Endothelial cell (in vitro differentiated cells): ENCODE measurements around the gene ADCY9. TPM values are rescaled to one million over a fixed set of nuclear protein-coding genes. Genes with fewer than 3 reads are reported as not detected.
"Not testable (repeated sequence)": the region's sequence is repeated elsewhere in the genome, so short reads cannot be mapped to it uniquely, and the experiment has no call there.

Experiments used
- DNase-seq: peaks from one replicate; pipeline ENCODE4 v3.0.0; 2021; ENCODE audit warnings: low spot score
- H3K27ac Mint-ChIP-seq: one replicate; pipeline ENCODE4 v1.8.0; 2021; ENCODE audit warnings: mixed read lengths, inconsistent platforms; ENCODE audit not compliant: unreplicated experiment
- H3K27me3 Mint-ChIP-seq: one replicate; pipeline ENCODE4 v1.8.0; 2021; ENCODE audit warnings: mild to moderate bottlenecking, moderate library complexity, mixed read lengths, inconsistent platforms; ENCODE audit not compliant: unreplicated experiment
- H3K36me3 Mint-ChIP-seq: one replicate; pipeline ENCODE4 v1.8.0; 2021; ENCODE audit warnings: mild to moderate bottlenecking, low read depth, mixed read lengths, inconsistent platforms; ENCODE audit not compliant: unreplicated experiment
- H3K4me1 Mint-ChIP-seq: one replicate; pipeline ENCODE4 v1.8.0; 2021; ENCODE audit warnings: mild to moderate bottlenecking, mixed read lengths, inconsistent platforms; ENCODE audit not compliant: unreplicated experiment
- H3K4me3 Mint-ChIP-seq: one replicate; pipeline ENCODE4 v1.8.0; 2021; ENCODE audit warnings: mild to moderate bottlenecking, mixed read lengths, inconsistent platforms; ENCODE audit not compliant: unreplicated experiment
- H3K9me3 Mint-ChIP-seq: one replicate; pipeline ENCODE4 v1.8.0; 2021; ENCODE audit warnings: mixed read lengths, inconsistent platforms; ENCODE audit not compliant: unreplicated experiment
- CTCF ChIP-seq: fragments of 200-600 bp; sonication (generic); IDR thresholded peaks from one replicate; pipeline ENCODE4 v1.5.0; 2021; ENCODE audit warnings: antibody characterized with exemption; ENCODE audit not compliant: unreplicated experiment
- total RNA-seq: library from RNA; stranded (reverse); fragmentation: NEBNext Ultra II Directional; extraction: Animal tissue kit (Norgen Biotek cat#: 25700); gene quantifications from one replicate; pipeline ENCODE4 v1.2.1, GENCODE V29; 2021; ENCODE audit not compliant: unreplicated experiment

The ADCY9 gene
- total RNA-seq, 1 donor from 2014 or later, result 3.3 TPM

- Mint-ChIP-seq H3K27me3 (no peaks in the 10 kb centered on the region), H3K4me1 (peaks cover 6% of the 10 kb centered on the region), H3K27ac (no peak overlapping the region), H3K36me3 (peaks cover 3% of the 10 kb centered on the region), H3K9me3 (no peaks in the 10 kb centered on the region), H3K4me3 (no peak overlapping the region)
- no peak for TF ChIP-seq CTCF
- no peak for DNase-seq
Measured at GRCh38 chr16:3963886-3964685, 152.2 kb downstream of the ADCY9 start.

GRCh38 chr16:3963203-3963602, 153.0 kb downstream of the ADCY9 start:
- Mint-ChIP-seq H3K27ac (no peak overlapping the region), H3K27me3 (no peaks in the 10 kb centered on the region), H3K9me3 (no peaks in the 10 kb centered on the region), H3K4me1 (peaks cover 6% of the 10 kb centered on the region), H3K4me3 (no peak overlapping the region), H3K36me3 (peaks cover 3% of the 10 kb centered on the region)
- no peak for DNase-seq
- TF ChIP-seq CTCF, result no peak

GRCh38 chr16:3961449-3961849, 154.8 kb downstream of the ADCY9 start:
- Mint-ChIP-seq H3K4me1 (peaks cover 6% of the 10 kb centered on the region), H3K36me3 (peaks cover 3% of the 10 kb centered on the region), H3K27me3 (peaks cover 3% of the 10 kb centered on the region), H3K27ac (no peak overlapping the region), H3K9me3 (no peaks in the 10 kb centered on the region), H3K4me3 (no peak overlapping the region)
- no peak for TF ChIP-seq CTCF
- no peak for DNase-seq

- not testable (repeated sequence) for H3K36me3 Mint-ChIP-seq, H3K27ac Mint-ChIP-seq, H3K9me3 Mint-ChIP-seq, H3K4me1 Mint-ChIP-seq, H3K27me3 Mint-ChIP-seq, H3K4me3 Mint-ChIP-seq, DNase-seq
Measured at GRCh38 chr16:3959926-3960590, 156.2 kb downstream of the ADCY9 start.

GRCh38 chr16:3959148-3959547, 157.1 kb downstream of the ADCY9 start:
- TF ChIP-seq CTCF, result no peak
- Mint-ChIP-seq H3K4me3 (no peak overlapping the region), H3K9me3 (no peaks in the 10 kb centered on the region), H3K27ac (no peak overlapping the region), H3K36me3 (no peaks in the 10 kb centered on the region), H3K27me3 (peaks cover 3% of the 10 kb centered on the region), H3K4me1 (peaks cover 6% of the 10 kb centered on the region)
- DNase-seq, result no peak
